HG02885 (cell line): ENCODE data around the gene TSR3.

Experiments
- ATAC-seq: cut with Tn5 transposase; IDR thresholded peaks from one replicate; pipeline ENCODE4 v1.9.1; 2021; ENCODE audit warnings: mild to moderate bottlenecking; ENCODE audit not compliant: unreplicated experiment, poor library complexity

TSR3 gene

DNA sequence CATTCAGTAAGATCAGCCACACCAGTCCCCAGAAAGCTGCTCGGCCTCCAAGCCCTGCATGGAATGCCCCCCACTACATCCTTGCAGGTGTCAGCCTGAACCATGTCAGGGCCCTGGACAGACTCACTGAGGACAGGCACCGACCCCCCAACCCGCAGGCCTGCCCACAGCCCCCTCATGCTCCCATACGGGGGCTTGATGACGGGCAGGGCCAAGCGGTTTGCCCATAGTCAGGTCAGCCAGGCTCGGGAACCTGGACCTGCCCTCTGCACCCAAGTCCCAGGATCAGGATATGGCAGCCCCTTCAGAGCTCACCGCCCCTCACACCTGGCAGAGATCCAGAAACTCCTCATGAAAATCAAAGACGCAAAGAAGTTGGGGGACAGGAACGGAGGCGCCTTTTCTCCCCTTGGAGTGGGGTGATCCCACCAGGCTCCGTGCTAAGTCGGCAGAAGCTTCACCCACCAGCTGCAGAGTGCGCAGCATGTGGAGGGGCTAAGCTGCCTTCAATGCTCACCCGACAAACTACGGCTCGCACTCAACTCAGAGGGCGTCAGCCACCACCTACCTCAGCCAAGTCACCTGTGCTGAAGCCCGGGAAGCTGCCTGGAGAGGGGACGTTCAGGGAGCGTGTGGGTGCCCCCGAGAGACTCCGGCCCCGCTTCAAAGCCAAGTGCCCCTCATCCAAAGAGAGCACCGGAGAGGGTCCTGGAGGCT, 26.6 kb upstream of the TSR3 start:
- ATAC-seq = no peak

DNA sequence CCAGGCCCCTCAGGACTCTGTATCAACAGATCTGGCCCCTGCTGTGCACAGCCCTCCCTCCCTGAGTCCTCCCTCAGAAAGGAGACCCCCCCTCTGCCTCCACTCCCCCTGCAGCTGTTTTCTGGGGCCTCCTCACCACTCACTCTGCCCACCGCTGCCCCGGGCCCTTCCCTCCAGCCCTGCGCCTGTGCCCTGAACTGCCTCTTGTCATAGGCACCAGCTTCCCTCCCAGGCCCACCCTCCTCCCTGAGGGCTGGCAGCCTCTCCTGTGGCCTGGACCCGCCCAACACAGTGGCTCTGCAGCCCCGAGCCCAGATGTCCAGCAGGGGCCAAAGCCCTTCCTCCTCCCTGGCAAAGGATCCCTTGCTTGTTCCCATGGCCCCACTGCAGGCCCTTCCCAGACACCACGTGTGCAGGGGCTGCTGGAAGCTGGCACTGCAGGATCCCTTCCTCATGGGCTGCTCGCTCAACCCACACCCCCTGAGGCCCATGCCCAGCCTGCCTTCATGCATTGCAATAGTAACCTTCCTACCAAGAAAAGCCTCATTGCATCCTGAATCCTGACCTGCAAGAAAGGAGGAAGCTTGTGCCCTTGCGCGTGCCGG, 25.8 kb upstream of the TSR3 start:
- no peak for ATAC-seq

DNA sequence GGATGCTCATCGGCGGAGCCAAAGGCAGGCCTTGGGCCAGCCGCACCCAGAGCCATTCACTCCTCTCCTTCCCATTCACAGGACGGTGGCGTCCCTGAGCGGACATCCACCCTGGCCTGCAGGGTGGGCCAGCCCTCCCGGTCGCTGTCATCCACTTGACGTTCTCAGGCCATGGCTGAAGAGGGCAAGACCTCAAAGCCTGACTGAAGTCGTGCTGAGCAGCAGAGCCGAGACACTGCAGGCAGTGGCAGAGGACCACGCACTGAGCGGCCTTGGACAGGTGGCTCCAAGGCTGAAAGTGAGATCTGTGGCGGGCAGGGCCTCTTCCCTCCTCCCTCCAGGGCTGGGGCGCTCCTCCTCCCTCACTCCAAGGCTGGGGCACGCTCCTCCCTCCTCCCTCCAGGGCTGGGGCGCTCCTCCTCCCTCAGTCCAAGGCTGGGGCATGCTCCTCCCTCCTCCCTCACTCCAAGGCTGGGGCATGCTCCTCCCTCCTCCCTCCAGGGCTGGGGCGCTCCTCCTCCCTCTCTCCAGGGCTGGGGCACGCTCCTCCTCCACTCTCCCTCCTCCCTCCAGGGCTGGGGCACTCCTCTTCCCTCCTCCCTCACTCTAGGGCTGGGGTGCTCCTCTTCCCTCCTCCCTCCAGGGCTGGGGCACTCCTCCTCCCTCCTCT, 24.2 kb upstream of the TSR3 start:
- no peak for ATAC-seq

DNA sequence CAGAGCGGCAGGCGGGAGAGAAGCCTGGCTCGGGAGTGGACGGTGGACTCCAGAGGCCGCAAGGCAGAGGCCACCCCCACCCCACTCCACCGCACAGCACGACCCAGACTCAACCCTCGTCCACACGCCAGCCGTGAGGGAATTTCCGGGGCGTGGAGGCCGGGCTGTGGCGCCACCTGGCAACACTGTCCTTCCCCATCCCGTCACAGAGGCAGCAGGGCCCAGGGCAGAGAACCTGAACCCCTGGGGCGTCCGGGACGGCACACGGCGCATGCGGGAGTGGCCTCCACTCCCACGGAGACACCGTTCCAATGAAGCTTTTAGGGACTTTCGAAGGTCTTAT, 23.6 kb upstream of the TSR3 start:
- no peak for ATAC-seq

DNA sequence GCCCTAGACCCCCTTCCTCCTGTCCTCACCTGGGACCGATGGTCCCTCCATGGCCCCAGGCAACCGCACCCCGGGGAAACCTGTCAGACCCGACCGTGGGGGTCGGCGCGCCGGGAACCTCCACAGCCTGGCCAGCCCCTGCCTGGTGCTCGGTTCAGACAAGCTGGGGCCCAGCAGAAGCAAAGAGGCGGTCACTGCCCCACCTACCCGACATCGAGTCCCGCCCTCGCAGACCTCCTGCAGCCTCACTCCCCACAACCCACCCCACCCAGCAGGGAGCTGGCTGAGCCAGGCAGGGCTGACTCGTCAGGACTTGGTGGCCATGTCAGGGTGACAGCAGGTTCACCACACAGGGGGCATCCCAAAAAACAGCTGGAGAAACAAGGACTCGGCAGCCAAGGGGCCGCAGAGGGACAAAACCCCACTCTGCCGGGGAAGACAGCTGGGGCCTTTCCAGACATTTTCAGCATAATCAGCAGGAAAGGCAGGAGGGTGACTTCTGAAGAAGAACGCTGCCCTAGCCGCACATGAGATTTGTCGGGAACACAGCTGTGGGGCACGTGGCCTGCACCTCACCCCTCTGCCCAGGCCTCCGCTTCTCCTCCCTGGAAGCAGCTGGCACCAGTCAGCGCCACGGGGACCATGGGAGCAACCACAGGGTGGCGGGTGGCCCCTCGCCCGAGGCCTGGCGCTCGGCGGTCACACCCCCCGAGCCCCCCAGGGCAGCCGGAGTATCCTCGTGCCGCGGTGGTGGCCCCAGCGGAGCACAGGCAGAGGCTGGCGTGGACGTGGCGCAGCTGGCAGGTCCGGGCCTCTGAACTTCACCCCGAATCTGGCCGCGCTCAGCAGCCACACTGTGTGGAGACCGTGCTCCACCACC, 23.0 kb upstream of the TSR3 start:
- no peak for ATAC-seq

DNA sequence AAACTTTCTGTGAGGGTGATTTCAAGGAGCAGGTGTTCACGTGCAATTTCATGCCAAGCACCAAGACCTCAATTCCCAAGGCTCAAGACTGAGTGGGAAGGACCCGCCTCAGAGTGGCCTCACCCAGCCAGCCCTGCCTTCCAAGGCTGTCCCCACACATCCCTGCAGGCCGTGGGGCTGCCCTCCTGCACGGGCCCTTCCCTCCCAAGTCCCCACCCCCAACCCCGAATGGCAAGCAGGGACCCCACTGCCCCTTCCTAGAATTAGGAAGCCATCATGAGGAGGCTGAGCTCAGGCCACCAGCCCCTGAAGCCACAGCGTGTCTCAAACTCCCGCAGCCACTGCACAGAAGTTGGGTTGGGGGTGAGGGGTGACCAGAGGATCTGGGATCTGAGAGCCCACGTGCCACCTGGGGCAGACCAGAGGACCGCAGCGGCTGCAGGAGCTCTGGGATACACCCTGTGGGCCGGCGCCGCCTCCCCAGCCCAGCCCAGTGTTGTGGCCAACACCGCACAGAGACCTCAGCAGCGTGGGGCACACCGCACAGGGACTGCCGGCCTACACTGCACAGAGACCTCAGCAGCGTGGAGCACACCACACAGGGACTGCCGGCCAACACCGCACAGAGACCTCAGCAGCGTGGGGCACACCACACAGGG, 20.7 kb upstream of the TSR3 start:
- ATAC-seq = no peak

DNA sequence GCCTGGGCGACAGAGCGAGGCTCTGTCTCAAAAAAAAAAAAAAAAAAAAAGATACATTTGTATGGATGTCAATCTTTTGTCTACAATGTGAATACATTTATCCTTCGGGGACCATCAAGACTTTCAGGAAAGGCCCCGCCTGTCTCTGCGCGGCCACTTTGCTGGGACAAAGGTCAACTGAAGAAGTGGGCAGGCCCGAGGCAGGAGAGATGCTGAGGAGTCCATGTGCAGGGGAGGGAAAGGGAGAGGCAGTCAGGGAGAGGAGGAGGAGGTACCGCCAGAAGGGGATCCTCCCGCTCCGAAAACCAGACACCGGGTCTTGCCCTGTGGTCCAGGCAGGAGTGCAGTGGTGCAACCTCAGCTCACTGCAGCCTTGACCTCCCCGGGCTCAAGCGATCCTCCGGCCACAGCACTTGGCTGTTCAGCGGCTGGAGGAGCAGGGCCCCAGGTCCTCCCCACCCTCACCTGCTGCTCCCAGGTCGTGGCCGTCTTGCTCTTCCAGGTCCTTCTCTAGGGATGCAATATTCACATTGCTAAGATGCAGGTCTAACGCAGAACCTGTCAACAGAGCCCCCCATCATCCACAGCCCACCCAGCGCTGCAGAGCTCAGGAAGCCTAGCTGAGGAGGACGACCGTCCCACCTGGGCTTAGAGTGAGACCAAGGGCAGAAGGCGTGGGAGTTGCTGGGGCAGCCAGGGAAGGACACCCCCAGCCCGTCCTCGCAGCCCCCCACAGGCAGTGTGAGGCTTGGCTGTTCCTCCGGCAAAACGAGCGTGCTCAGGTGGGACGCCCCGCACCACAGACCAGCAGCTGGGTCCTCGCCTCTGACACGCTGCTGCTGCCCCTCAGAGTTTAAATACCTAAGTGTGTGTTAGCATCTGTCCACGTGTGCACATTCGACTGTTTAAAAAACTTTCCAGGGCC, 19.6 kb upstream of the TSR3 start:
- ATAC-seq = no peak

DNA sequence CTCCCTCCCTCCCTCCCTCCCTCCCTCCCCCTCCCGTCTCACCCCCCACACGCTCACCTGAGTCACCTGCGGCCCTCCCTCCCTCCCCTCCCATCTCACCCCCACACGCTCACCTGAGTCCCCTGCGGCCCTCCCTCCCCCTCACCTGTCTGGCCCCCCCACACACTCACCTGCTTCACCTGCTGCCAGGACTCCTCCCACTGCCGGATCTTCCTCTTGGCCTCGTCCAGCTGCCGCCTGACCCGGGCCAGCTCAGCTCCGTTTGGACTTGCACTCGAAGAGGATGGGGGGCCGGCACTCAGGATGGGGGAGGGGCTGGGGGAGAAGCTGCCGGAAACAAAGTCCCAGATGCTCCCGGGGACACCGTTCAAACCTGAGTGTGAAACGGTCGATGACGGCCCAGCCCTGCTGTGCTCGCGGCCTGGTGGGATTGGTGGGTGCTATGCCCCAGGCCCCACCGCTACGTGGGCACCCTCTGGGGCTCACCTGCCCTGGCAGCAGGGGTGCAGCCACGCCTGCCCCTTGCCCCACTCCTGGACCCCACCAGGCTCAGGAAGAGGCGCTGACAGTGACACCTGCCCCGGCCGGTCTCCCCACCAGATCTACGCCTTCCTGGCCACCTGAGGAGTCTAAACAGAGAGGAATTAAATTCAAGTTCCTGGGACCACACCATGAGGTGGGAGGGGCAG, 16.0 kb upstream of the TSR3 start:
- ATAC-seq = no peak

DNA sequence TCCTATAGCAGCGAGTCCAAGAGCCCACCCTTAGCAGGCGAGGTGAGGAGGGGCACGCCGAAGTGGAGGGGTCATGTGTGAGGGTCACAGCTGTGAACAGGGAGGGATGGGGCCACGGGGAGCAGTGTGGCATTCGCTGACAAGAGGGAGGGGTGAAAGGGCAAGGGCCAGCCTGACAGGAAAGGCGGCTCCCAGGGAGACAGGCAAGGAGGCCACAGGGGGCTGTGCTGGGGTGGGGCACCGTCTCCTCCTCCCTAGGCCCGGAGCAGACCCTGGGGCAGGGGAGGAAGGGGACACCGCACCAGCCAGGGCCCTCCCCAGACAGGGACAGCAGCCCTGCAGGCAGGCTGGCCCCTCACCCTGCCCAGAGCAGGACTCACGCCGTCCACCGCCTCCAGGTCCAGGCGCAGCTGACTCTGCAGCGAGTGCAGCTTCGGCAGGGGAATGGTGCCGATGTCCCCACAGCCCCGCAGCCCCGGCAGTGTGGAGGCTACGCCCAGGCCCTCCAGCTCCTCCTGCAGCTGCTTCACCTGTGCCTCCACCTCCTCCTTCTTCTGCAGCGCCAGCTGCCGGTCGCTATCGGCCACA, 15.1 kb upstream of the TSR3 start:
- ATAC-seq = no peak

DNA sequence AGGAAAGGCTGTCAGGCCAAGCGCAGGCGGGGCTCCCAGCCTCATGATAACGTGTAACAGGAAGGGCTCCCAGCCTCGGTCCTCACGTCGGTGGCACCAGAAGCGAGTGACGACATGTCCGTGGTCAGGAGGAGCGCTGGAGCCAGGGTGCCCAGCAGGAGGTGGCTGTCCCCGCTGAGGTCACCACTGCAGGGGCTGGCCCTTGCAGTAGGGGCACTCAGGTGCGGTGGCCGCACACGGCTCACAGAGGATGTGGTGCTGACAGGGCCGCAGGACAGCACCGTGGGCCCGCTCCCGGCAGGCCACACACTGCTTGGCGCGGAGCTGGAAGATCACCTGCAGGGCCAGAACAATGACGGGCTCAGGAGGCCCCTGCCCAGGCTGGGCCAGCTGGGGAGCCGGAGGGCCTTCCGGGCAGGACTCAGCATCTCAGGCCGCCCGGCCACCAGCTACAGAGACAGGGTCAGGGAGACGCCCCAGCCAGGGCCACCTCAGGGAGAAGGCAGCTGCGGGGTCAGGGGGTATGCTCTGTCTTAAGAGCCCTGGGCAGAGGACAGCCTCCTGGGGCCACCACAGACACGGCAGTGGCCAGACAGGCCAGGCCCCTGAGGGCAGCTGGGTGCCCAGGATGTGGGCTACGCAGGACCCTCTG, 14.5 kb upstream of the TSR3 start:
- ATAC-seq = no peak

DNA sequence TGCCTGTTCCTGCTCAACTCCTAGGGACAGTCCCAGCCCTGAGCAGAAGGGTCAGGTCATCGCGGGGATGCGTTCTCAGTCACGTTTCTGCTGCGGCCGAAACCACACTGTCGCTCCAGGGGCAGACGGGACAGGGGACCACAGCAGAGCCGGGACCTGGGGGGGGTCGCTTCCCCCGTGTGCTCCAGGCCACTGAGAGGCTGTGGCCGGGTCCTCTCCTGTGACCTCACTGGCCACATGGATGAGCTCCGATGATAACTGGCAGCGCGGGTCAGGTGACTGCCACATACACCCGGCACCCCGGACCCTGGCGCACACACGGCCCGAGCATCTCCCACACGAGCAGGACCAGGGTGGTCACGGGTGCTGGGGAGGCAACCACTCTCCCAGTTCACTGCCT, 12.8 kb upstream of the TSR3 start:
- no peak for ATAC-seq

DNA sequence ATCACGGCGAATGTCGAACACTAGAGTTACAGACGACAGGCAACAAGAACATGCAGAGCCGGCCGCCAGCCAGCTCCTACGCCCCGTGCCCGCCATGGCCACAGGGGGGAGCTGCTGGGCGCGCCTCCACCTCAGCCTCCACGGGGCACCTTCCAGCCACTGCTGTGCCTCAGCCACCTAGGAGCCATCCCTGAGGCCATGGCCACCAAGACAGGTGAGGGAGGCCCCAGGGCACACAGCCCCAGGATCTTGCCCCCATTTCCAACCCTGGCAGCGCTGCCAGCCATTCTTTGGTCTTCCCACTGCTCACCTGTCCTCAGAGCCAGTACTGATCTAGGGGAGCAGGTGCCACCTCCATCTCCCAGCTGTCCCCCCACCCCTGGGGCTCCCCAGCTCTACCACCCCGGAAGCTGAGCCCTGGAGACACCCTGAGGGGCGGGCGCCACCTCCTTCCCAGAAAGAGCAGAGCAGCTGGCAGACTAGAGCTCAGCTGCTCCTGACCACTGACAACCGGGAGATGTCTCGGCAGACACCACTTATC, 11.9 kb upstream of the TSR3 start:
- ATAC-seq = peak; percentile 54

DNA sequence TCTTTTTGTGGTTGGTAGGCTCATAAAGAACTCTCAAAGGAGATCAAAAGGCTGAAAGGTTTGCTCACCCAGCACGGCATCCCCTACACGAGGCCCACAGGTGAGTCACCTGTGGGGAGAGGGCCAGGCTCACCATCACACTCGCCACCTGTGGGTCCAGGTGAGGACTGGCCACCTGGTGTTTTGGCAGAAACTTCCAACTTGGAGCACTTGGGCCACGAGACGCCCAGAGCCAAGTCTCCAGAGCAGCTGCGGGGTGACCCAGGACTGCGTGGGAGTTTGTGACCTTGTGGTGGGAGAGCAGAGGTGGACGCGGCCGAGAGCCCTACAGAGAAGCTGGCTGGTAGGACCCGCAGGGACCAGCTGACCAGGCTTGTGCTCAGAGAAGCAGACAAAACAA, 11.1 kb upstream of the TSR3 start:
- no peak for ATAC-seq

DNA sequence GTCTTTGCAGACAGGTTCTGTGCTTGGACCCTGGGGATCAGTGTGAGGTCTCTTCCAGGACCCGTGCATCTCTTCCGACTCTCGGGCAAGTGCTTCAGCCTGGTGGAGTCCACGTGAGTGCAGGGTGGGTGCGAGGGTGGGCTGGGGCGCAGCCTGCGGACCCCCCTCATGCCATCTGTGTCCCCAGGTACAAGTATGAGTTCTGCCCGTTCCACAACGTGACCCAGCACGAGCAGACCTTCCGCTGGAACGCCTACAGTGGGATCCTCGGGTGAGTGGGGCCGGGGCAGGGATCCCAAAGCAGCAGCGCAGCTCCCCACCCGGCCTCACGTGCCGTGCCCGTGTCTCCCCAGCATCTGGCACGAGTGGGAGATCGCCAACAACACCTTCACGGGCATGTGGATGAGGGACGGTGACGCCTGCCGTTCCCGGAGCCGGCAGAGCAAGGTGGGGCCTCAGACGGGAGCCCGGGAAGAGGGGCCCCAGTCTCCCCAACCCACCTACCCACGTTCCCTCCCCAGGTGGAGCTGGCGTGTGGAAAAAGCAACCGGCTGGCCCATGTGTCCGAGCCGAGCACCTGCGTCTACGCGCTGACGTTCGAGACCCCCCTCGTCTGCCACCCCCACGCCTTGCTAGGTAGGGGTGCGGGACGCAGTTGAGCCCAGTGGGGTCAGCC, 10.1 kb upstream of the TSR3 start:
- ATAC-seq = no peak

DNA sequence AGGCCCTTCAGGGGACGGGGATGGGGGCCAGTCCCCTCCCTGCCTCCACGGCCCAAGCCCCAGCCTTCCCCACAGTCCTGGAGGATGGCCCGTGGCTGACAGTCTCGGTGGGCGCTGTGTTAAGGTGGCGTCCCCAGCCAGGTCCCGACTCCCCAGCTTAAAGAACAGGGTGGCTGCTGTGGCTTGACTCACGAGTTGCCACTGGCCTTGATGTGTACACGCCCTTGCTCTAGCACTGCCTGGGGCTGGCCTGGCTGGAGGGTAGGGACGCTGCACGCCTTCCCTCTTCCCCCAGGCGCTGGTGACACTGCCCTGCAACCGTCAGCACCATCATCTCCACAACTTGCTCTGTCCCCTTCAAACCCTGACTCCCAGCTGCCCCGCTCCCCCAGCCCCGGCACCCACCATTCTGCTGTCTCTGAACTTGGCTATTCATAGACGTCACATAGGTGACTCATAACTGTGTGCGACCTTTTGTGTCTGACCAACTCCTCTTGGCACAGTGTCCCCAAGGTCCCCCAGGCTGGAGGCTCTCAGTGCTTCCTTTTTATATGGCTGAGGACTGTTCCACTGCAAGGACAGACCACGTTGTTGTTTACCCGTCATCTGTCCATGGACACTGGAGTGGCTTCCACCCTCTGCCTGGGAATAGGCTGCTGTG, 6.4 kb upstream of the TSR3 start:
- no peak for ATAC-seq

DNA sequence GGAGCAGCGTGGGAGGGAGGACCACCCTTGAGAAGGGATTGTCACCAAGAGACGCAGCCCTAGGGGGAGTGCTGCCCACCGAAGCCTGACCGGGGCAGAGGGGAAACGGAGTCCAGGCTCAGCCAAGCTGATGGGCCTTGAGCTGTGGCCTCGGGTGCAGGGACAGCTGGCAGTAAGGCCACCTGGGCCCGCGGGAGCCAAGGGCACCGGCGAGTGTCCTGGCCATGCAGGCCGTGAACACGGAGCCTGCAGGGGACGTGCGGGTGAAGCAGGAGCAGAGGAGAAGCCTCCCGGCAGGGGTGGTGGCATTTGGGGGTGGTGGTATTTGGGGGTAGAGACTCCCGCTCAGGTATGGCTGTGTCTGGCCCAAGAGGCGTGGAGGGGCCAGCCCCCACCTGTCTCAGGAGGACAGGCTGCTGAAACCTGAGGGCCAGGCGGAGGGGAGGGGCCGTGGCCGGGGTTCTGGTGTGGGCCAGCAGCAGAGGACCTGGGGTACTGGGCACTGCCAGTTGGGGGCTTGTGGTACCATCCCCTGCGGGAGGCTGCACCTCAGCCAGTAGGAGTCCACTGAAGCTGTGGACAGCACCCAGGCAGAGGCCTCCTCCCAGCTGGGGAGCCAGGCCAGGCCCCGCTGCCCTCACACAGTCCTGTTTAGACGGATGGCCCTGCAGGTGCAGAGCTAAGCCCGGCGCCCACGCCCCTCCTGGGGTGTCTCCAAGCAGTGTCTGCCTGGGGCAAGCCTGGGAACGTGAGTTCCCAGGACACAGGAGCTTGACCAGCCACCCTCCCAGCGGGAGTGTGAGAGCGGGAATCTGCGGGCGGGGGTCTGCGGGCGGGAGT, 4.6 kb upstream of the TSR3 start:
- ATAC-seq = no peak
